ENCODE data around the gene ACAP1.

Gene ACAP1

GRCh38 chr17:7351665-7352502 is 15.6 kb downstream of the ACAP1 start, which contains the start of gene KCTD11:
Gene KCTD11 (plus strand): TSS chr17:7352162.
- TF ChIP-seq, protein P1, sequence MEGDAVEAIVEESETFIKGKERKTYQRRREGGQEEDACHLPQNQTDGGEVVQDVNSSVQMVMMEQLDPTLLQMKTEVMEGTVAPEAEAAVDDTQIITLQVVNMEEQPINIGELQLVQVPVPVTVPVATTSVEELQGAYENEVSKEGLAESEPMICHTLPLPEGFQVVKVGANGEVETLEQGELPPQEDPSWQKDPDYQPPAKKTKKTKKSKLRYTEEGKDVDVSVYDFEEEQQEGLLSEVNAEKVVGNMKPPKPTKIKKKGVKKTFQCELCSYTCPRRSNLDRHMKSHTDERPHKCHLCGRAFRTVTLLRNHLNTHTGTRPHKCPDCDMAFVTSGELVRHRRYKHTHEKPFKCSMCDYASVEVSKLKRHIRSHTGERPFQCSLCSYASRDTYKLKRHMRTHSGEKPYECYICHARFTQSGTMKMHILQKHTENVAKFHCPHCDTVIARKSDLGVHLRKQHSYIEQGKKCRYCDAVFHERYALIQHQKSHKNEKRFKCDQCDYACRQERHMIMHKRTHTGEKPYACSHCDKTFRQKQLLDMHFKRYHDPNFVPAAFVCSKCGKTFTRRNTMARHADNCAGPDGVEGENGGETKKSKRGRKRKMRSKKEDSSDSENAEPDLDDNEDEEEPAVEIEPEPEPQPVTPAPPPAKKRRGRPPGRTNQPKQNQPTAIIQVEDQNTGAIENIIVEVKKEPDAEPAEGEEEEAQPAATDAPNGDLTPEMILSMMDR (conservative IDR thresholded peaks at IDR 0.05) = no peak; the same call in 1 of the 2 replicates
- TF ChIP-seq ZFX (IDR thresholded peaks at IDR 0.05) = 0 out of 2 replicates have a peak, but pooled peaks have one; percentile 11
- H3K27ac ChIP-seq = peak within 1 kb of the TSS; percentile 87

DNA sequence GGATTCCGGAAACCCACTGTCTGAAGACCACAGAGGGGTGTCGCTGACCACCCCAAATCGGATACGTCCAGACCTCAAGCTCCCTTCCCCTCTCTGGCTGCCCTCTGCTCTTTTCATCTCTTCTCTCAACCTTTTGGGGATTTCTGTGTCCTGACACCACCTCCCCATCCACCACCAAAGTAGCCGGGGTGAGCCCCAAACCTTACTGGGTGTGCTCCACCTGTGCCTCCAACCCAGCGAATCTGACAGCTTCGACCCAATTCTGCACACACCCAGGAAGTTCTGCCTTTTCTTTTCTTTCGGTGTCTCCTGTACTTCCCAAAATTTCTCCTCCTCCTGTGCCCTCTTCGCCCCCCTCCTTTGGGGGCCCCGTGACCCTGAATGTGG is 16.2 kb downstream of the ACAP1 start:
- no peak for TF ChIP-seq ZFX (IDR thresholded peaks at IDR 0.05)
- TF ChIP-seq, protein P1 (conservative IDR thresholded peaks at IDR 0.05) = peak; percentile 34; the same call in 1 of the 2 replicates
- H3K27ac ChIP-seq = peak overlapping the region; percentile 87

GRCh38 chr17:7352910-7353635 is 16.7 kb downstream of the ACAP1 start:
- H3K27ac ChIP-seq = peak overlapping the region; percentile 87; the same call in 1 of the 2 replicates
- no peak for TF ChIP-seq ZFX (IDR thresholded peaks at IDR 0.05)
- TF ChIP-seq, protein P1 (conservative IDR thresholded peaks at IDR 0.05) = no peak

DNA sequence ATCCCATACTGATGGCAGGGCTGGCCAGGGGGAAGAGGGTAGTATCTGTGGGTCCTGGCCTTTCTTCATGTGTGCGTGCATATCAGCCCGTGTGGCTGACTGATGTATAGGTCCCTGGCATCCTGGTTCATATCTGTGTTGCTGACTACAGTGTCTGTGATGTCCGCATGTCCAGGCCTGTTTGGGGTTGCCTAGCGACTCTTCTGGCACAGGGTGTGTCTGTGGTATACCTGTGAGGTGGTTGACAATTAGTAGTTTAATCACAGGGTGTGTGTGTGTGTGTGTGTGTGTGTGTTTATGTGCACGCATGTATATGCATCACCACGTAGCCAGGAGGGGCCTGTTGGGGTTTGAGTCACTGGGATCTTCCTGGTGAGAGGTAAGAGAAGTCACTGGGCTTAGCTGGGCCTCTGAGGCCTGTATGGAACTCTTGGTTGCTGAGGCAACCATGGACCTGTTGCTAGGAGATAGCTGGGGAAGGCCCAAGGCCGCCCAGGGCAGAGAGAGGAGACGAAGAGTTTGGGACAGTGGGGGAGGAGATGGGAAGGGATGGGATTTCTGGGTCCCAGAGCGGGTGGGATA is 18.0 kb downstream of the ACAP1 start:
- TF ChIP-seq ZFX (IDR thresholded peaks at IDR 0.05) = no peak
- TF ChIP-seq, protein P1 (conservative IDR thresholded peaks at IDR 0.05) = no peak
- H3K27ac ChIP-seq = no peak overlapping the region

- no peak within 1 kb of the TSS for H3K27ac ChIP-seq
- TF ChIP-seq, protein P1 (conservative IDR thresholded peaks at IDR 0.05) = no peak
- no peak for TF ChIP-seq ZFX (IDR thresholded peaks at IDR 0.05)
Measured at GRCh38 chr17:7355053-7355452, 18.7 kb downstream of the ACAP1 start, which contains the start of gene TMEM95. Gene TMEM95 (plus strand): TSS chr17:7355156. CDS start chr17:7355205, 49 bp downstream.

- no peak overlapping the region for H3K27ac ChIP-seq
- TF ChIP-seq ZFX (IDR thresholded peaks at IDR 0.05) = no peak
- TF ChIP-seq, protein P1 (conservative IDR thresholded peaks at IDR 0.05) = no peak
Measured at GRCh38 chr17:7355573-7355972, 19.2 kb downstream of the ACAP1 start.
